Natural killer cell (primary cell): ENCODE data around the gene SH3GL3. TPM values are rescaled to one million over a fixed set of nuclear protein-coding genes. Genes with fewer than 3 reads are reported as not detected.

Experiments used
- ATAC-seq, 3 donors: fragments of 150-1000 bp in 2 of 3; fragments of 200-7000 bp in 1 of 3; cut with Tn5 transposase; 1 replicate in 1 of 3; 2 replicates in 2 of 3; pipeline ENCODE4 v1.10.0; 2021; ENCODE audit warnings: mild to moderate bottlenecking in 2 of 3, moderate library complexity in 2 of 3
- DNase-seq, 2 donors: peaks; one replicate each; pipeline versions ENCODE4 v3.0.0 to v3.0.0-alpha.2; 2013 to 2021; ENCODE audit warnings: mixed read lengths in 1 of 2
- H3K27ac ChIP-seq: one replicate; pipeline ENCODE4 v1.5.1; 2013; ENCODE audit warnings: mild to moderate bottlenecking, low read length
- H3K27me3 ChIP-seq: one replicate; pipeline ENCODE4 v1.6.1; 2013; ENCODE audit warnings: low read length; ENCODE audit not compliant: control insufficient read depth, insufficient read depth
- H3K36me3 ChIP-seq: one replicate; pipeline ENCODE4 v1.6.1; 2013; ENCODE audit warnings: low read length; ENCODE audit not compliant: control insufficient read depth, insufficient read depth
- H3K4me1 ChIP-seq: one replicate; pipeline ENCODE4 v1.6.1; 2013; ENCODE audit warnings: low read length; ENCODE audit not compliant: control insufficient read depth, insufficient read depth
- H3K4me3 ChIP-seq: one replicate; pipeline ENCODE4 v1.5.1; 2013; ENCODE audit warnings: low read length
- H3K9me3 ChIP-seq: one replicate; pipeline ENCODE4 v1.6.1; 2013; ENCODE audit warnings: low read length; ENCODE audit not compliant: control insufficient read depth, insufficient read depth
- H3K27ac Mint-ChIP-seq, 2 donors: one replicate each; pipeline ENCODE4 v1.8.0; 2022; ENCODE audit warnings: mild to moderate bottlenecking in 2 of 2, mixed read lengths in 2 of 2, moderate library complexity in 1 of 2
- H3K27me3 Mint-ChIP-seq, 2 donors: one replicate each; pipeline ENCODE4 v1.8.0; 2022; ENCODE audit warnings: low read depth in 2 of 2, mixed read lengths in 2 of 2
- H3K36me3 Mint-ChIP-seq: one replicate; pipeline ENCODE4 v1.8.0; 2022; ENCODE audit warnings: mixed read lengths
- H3K4me1 Mint-ChIP-seq, 2 donors: one replicate each; pipeline ENCODE4 v1.8.0; 2022; ENCODE audit warnings: mixed read lengths in 2 of 2
- H3K4me3 Mint-ChIP-seq: one replicate; pipeline ENCODE4 v1.8.0; 2022; ENCODE audit warnings: mild to moderate bottlenecking, moderate library complexity, mixed read lengths
- H3K9me3 Mint-ChIP-seq, 2 donors: one replicate each; pipeline ENCODE4 v1.8.0; 2022; ENCODE audit warnings: mixed read lengths in 2 of 2
- CTCF ChIP-seq: fragments of 200-600 bp; IDR thresholded peaks from one replicate; pipeline ENCODE4 v1.8.0; 2022; ENCODE audit warnings: antibody characterized with exemption
- WGBS: methylation state at CpG from one replicate; pipeline ENCODE4 v1.1.7; 2013; ENCODE audit warnings: missing lambda C conversion rate; ENCODE audit not compliant: insufficient coverage; 5-methylcytosine and 5-hydroxymethylcytosine counted together
- intact Hi-C: fragments of 100-400 bp; cut with micrococcal nuclease; formaldehyde crosslinking; loops from one replicate; pipeline ENCODE4 v1.14.2; 2022
- total RNA-seq, 4 donors: library from RNA; stranded (reverse); fragments of 120-200 nt in 1 of 4; gene quantifications; one replicate each; pipeline versions ENCODE4 v1.2.3 to v1.2.4, GENCODE V29; 2013 to 2022

Gene SH3GL3
- total RNA-seq, 3 donors from 2014 or later (not counting 1 experiment from before 2014, with no cell fraction given) = not detected

GRCh38 chr15:83545804-83546511 is 98.8 kb downstream of the SH3GL3 start:
- intact Hi-C loops = no loop called here
- H3K27me3 ChIP-seq = no peaks in the 10 kb centered on the region
- no peak overlapping the region for H3K27ac Mint-ChIP-seq
- H3K36me3 ChIP-seq = no peaks in the 10 kb centered on the region
- ATAC-seq = no peak
- H3K27me3 Mint-ChIP-seq = peaks cover 19 to 56% of the 10 kb centered on the region in 2 donors
- H3K4me1 Mint-ChIP-seq = no peaks in the 10 kb centered on the region
- no peak for DNase-seq
- no peak for TF ChIP-seq CTCF
- H3K4me3 ChIP-seq = no peak overlapping the region
- no peaks in the 10 kb centered on the region for H3K9me3 ChIP-seq
- no peak overlapping the region for H3K27ac ChIP-seq
- no peak overlapping the region for H3K4me3 Mint-ChIP-seq
- WGBS = 88% methylated on average over 1 of the region's 1 CpG
- peaks cover 0 to 7% of the 10 kb centered on the region in 2 donors for H3K9me3 Mint-ChIP-seq
- no peaks in the 10 kb centered on the region for H3K4me1 ChIP-seq
- peaks cover 18% of the 10 kb centered on the region for H3K36me3 Mint-ChIP-seq

DNA sequence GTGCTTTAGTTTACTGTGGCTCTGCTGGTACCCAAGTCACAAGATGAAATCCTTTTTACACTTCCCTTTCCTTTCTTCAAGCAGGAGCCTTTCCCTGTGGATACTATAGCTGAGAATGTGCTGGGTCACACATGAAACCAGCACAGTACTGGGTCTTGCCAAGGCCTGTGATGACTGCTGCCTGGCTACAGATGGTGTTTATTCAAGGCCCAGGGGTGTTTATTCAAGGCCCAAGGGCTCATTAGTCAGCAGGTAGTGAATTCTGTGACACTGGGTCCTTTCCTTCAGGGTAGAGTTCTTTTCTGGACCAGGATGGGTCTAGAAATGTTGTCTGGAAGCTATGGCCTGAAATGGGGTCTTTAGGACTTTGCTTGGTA is 99.4 kb downstream of the SH3GL3 start:
- no peak for TF ChIP-seq CTCF
- Histone ChIP-seq H3K36me3 (no peaks in the 10 kb centered on the region), H3K9me3 (no peaks in the 10 kb centered on the region), H3K4me1 (no peaks in the 10 kb centered on the region), H3K27ac (no peak overlapping the region), H3K27me3 (no peaks in the 10 kb centered on the region), H3K4me3 (no peak overlapping the region)
- peaks cover 23 to 61% of the 10 kb centered on the region in 2 donors for H3K27me3 Mint-ChIP-seq
- peaks cover 18% of the 10 kb centered on the region for H3K36me3 Mint-ChIP-seq
- intact Hi-C loops = no loop called here
- ATAC-seq = no peak
- H3K27ac Mint-ChIP-seq = no peak overlapping the region
- DNase-seq = no peak
- no peaks in the 10 kb centered on the region for H3K4me1 Mint-ChIP-seq
- H3K4me3 Mint-ChIP-seq = no peak overlapping the region
- peaks cover 0 to 7% of the 10 kb centered on the region in 2 donors for H3K9me3 Mint-ChIP-seq

GRCh38 chr15:83547168-83547567 is 100.0 kb downstream of the SH3GL3 start:
- Mint-ChIP-seq H3K9me3 (peaks cover 0 to 7% of the 10 kb centered on the region in 2 donors), H3K4me3 (no peak overlapping the region), H3K27me3 (peaks cover 26 to 56% of the 10 kb centered on the region in 2 donors), H3K36me3 (peaks cover 18% of the 10 kb centered on the region), H3K27ac (no peak overlapping the region), H3K4me1 (no peaks in the 10 kb centered on the region)
- Histone ChIP-seq H3K27ac (no peak overlapping the region), H3K4me1 (no peaks in the 10 kb centered on the region), H3K4me3 (no peak overlapping the region), H3K36me3 (no peaks in the 10 kb centered on the region), H3K9me3 (no peaks in the 10 kb centered on the region), H3K27me3 (no peaks in the 10 kb centered on the region)
- no peak for TF ChIP-seq CTCF
- intact Hi-C loops = no loop called here
- ATAC-seq = no peak
- DNase-seq = no peak
- 83% methylated on average over 2 of the region's 4 CpGs for WGBS

- Mint-ChIP-seq H3K4me3 (no peak overlapping the region), H3K27me3 (peaks cover 12 to 40% of the 10 kb centered on the region in 2 donors), H3K36me3 (peaks cover 7% of the 10 kb centered on the region), H3K27ac (no peak overlapping the region), H3K4me1 (no peaks in the 10 kb centered on the region), H3K9me3 (peaks cover 0 to 2% of the 10 kb centered on the region in 2 donors)
- Histone ChIP-seq H3K4me3 (no peak overlapping the region), H3K4me1 (no peaks in the 10 kb centered on the region), H3K36me3 (no peaks in the 10 kb centered on the region), H3K9me3 (no peaks in the 10 kb centered on the region), H3K27ac (no peak overlapping the region), H3K27me3 (no peaks in the 10 kb centered on the region)
- no peak for ATAC-seq
- intact Hi-C loops = no loop called here
- no peak for TF ChIP-seq CTCF
- whole genome bisulfite sequencing = 29% methylated on average over 1 of the region's 1 CpG
- DNase-seq = no peak
Measured at GRCh38 chr15:83549623-83550022, 102.5 kb downstream of the SH3GL3 start.
